HG02943 (cell line): ENCODE measurements around the gene KLF6.

Source experiments
- ATAC-seq: cut with Tn5 transposase; IDR thresholded peaks from one replicate; pipeline ENCODE4 v1.9.1; 2021; ENCODE audit warnings: mild to moderate bottlenecking, low read depth, moderate library complexity; ENCODE audit not compliant: unreplicated experiment

Gene KLF6

DNA sequence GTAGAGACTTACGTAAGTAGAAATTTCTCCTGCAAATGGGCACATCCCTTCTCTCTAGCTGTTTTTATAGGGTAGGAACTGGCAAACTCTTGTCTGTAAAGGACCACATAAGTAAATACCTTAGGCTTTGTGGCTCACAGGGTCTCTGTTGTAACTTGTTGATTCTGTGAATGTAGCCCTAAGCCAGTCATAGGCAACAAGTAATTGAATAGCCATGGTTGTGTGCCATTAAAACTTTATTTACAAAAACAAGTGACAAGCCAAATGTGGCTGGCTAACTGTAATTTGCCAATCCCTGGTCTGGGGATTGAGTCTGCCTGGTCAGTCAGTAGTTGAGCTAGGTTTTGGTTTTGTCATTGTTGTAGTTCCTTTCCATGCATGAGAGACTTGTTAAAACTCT, 5.3 kb upstream of the KLF6 start:
- ATAC-seq: no peak

DNA sequence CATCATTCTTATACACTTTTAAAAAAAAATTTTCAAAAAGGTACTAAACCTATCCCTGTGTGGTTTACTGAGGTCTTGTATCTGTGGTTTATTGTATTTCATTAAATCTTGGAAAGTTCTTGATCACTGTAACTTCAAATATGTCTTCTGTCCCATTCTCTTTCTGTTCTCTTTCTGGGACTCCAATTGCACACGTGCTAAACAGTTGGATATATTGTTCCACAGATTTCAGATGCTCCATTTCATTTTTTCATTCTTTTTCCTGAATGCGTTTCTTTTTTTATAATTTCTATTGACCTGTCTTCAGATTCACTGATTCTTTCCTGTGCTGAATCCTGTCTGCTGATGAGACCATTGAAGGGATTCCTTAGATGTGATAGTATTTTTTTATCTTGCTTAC, 4.6 kb upstream of the KLF6 start:
- no peak for ATAC-seq

- no peak for ATAC-seq
Observed at GRCh38 chr10:3787816-3788215, 2.8 kb upstream of the KLF6 start.

GRCh38 chr10:3787016-3787400, 2.0 kb upstream of the KLF6 start:
- ATAC-seq: no peak

GRCh38 chr10:3786295-3787015, 1.4 kb upstream of the KLF6 start:
- ATAC-seq: no peak

DNA sequence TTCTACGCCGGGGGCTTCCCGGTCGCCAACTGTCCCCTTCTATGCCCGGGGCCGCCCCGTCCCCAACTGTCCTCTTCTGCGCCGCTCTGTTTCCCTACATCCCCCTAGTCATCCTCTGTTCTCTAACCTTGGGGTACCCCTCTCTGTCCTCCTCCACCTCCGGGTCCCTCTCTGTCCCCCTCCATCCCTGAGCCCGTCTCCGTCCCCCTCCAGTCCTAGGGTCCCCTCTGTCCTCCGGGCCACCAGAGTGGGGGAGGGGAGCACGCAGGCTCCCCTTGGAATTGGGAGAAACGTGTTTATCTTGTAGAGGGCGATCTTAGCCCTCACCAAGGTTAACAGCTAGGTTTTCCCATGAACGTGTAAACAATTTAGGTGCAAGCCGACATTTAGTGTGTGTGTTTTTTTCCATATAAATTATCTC, 852 bp upstream of the KLF6 start:
- peak; percentile 3 for ATAC-seq

DNA sequence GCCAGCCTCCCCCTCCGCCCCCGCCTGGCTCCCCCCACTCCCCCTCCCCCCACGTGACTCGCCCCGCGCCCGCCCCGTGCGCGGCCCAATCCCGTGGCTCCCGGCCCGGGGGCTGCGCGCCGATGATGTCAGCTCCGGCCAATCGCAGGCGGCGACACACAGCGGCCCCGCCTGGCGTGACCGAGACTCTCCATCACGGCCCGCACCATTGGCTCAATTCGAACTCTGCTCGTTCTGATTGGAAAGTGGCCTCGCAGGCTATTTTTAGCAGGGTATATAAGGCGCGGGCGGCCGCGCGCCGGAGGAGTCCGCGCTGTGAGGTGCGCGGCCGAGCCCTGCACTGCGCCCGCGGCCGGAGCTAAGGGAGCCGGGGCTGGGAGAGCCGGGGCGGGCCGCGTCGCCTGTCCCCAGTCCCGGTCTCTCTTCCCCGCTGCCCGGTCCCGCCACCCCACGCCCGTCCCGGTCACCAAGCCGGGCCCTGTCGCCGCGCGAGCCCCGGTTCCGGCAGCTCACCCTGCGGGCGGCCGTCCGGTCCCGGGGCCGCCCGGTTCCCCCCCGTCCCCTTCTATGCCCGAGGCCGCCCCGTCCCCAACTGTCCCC, 342 bp upstream of the KLF6 start:
- peak; percentile 73 for ATAC-seq

- no peak for ATAC-seq
Observed at GRCh38 chr10:3783682-3784432, 1.2 kb downstream of the KLF6 start.

GRCh38 chr10:3783316-3783681, 1.7 kb downstream of the KLF6 start:
- peak; percentile 35 for ATAC-seq

- ATAC-seq: no peak
Observed at GRCh38 chr10:3782451-3783315, 2.3 kb downstream of the KLF6 start.

- ATAC-seq: no peak
Observed at GRCh38 chr10:3782146-3782450, 2.9 kb downstream of the KLF6 start.

GRCh38 chr10:3781468-3782145, 3.4 kb downstream of the KLF6 start:
- no peak for ATAC-seq

DNA sequence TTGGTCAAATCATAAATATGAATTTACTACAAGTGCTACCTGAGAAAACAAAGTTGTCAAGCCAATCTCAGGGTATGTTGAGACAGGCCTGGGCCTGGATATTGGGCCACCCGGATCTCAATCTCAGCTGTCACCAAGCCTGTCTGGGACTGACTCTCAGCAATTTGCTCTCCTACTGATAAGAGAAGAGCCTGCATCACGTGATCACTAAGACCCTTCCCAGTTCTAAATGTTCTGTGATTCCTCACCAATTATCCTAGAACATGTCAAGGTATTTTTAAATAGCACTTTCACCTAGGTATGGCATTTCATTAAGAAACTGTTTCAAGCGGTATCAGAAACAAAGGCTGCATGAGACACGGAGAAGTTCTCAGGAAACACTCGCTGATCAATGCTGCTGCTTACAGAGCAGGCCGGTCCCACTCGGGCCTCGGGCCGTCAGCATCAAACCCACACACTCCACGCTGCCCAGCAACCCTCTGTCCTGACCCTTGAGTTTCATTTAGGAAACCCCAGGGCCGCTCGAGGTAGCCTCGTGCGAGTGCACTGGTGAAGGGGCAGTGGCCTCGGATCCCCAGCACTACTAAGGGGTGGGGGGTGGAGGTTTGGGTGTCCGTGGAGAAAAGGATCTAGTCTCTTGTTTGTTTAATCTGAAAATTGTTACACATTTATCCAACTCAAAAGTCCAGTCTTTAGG, 4.1 kb downstream of the KLF6 start:
- no peak for ATAC-seq

DNA sequence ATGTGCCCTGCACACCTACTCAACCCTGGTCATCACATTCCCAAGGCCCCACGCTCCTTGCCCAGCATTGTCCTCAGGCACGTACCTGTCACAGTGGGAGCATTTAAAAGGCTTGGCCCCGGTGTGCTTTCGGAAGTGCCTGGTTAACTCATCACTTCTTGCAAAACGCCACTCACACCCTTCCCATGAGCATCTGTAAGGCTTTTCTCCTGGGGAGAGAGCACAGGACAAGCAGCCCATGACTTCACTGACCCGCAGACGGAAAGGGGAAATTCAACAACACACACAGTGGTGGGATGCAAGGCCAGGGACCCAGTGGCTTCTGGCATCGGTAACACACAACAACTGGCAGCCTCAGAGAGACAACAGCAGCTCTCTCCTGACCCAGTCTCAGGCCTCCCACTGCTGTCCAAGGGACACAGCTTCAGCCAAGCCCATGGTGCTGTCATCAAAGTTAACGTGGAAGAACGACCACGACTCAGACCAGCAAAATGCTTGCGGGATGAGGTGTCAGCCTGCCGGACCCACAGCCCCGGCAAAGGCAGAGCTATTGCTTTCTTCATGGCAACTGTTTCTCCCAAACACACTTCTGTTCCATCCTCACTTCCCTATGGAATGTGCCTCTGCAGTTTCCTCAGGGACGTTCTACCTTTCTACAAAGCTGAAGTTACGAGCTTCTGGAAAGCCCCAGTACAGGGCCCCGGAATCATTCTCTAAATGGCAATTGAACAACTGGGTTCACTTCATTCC, 4.8 kb downstream of the KLF6 start:
- ATAC-seq: no peak

DNA sequence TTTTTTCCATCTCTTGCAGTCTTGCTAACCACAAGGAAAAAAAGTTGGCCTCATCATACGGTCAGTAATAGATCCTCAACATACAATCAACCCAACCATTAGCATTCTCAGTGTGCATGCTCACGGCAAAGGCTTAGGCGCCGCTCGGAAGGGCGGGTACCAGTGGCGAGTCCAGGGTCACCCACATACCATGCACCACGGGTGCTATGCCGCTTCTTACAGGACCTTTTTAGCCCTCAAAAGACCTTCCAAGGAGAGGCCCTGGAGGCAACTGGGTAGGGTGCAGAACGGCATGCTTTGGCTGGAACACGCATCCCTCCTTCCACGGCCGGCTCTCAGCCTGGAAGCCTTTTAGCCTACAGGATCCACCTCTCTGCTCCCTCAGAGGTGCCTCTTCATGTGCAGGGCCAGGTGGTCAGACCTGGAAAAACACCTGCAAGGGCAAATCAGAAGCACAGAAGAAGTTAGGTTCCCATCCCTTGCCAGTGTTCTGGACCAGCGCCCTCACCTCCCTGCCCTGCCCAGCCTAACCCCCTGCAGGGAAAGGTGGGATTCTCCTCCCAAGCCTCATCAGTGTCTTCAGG, 5.8 kb downstream of the KLF6 start:
- ATAC-seq: no peak

DNA sequence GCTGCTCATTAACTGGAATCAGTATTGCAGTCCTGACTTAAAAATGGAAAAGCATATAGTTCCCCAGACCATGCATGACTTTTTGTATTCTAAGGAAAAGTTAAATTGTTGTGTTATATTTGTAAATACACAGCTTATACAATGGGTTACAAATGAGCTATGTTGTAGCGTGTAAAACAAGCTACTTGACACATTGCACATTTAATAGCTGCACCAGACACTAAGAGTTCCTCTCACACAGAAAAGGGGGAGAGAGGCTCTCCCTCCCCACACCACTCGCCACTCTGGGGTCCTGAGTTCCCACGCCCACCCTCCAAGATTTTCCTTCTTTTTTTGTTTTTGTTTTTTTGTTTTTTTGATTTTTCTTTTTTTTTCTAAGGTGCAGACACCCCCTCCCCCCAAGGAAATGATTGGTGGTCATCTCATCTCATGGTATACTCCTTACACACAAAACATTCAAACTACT, 6.3 kb downstream of the KLF6 start:
- ATAC-seq: no peak

DNA sequence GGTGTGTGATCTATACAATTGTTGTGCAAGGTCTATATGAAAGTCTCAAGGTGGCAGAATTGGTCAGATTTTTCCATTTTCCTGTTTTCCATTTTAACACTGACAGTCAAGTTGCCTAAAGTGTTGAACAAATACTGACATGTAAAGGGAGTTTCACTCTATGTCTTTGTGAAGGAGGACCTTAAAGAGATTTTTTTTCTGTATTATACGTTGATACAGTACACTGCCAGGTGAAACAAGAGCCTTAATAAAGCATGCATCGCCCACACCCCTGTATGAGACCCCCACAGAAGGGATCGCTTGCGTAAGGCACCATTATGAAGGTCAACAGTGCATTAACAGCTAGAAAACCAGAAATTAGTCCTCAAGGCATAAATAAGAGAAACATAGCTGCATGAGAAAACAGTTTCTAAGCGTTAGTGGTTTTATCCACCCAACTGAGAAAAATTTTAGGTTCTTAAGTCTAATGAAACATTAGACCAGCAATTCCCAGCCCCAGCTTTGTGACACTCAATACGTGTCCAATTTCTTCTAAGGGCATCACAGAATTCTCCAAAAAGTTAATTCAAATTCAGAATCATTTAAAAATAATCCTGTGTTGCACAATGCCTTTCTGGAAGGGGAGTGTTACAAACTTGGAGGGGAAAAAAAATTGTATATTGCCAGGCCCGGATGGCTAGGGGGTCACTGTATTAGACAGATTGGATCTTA, 6.9 kb downstream of the KLF6 start:
- ATAC-seq: no peak
